ENCODE measurements around the gene PILRA. TPM values are rescaled to one million over a fixed set of nuclear protein-coding genes. Genes with fewer than 3 reads are reported as not detected.
"Not testable (repeated sequence)": the region's sequence is repeated elsewhere in the genome, so short reads cannot be mapped to it uniquely, and the experiment has no call there.

The PILRA gene
- polyA plus RNA-seq, 1 donor (not counting 4 experiments of a cell fraction or from before 2014, with no cell fraction given), result 0.33 TPM

GRCh38 chr7:100446040-100446439 is 72.8 kb downstream of the PILRA start:
- Histone ChIP-seq H3K4me3 (ENCODE audit: control insufficient read depth in 2 of 3, extremely low read depth in 1 of 3, insufficient read depth in 2 of 3, low read depth in 1 of 3, low read length in 3 of 3) (no peak overlapping the region), H4K20me1 (ENCODE audit: control insufficient read depth, extremely low read depth, insufficient read depth, low read length) (no peaks in the 10 kb centered on the region), H3K9ac (ENCODE audit: control insufficient read depth, extremely low read depth, insufficient read depth, low read length) (no peak overlapping the region), H3K4me1 (ENCODE audit: control insufficient read depth, extremely low read depth, insufficient read depth, low read length) (peaks cover 6% of the 10 kb centered on the region), H3K9me1 (ENCODE audit: control insufficient read depth, extremely low read depth, insufficient read depth, low read length) (no peaks in the 10 kb centered on the region), H3K4me2 (ENCODE audit: control insufficient read depth, extremely low read depth, insufficient read depth, low read depth, low read length) (no peak overlapping the region), H3K79me2 (ENCODE audit: control insufficient read depth, insufficient read depth, low read length) (no peaks in the 10 kb centered on the region), H3K9me3 (ENCODE audit: control insufficient read depth, low read depth, low read length) (no peaks in the 10 kb centered on the region), H3K36me3 (ENCODE audit: control insufficient read depth in 2 of 2, extremely low read depth in 1 of 2, insufficient read depth in 2 of 2, low read length in 2 of 2) (no peaks in the 10 kb centered on the region), H3K27ac (ENCODE audit: control insufficient read depth, insufficient read depth, low read length) (no peak overlapping the region), H3K27me3 (ENCODE audit: control insufficient read depth, extremely low read depth, insufficient read depth, low read length) (no peaks in the 10 kb centered on the region), H2AFZ (ENCODE audit: control insufficient read depth, low read length) (no peak overlapping the region)
- no peak for TF ChIP-seq CTCF (optimal IDR thresholded peaks at IDR 0.05 in 1 of 3, IDR thresholded peaks at IDR 0.05 in 1 of 3, conservative IDR thresholded peaks at IDR 0.05 in 1 of 3; ENCODE audit: extremely low read depth in 1 of 3, insufficient read depth in 2 of 3, low read length in 3 of 3)
- FAIRE-seq, result no peak
- dilution Hi-C loops (cut with MboI; ENCODE audit: extremely low pct_ligation_motif_present, low sequenced_read_pairs), result no loop called here
- no peak for DNase-seq (ENCODE audit: low read depth, low spot score)

GRCh38 chr7:100447363-100447762 is 74.1 kb downstream of the PILRA start:
- H3K9ac ChIP-seq (ENCODE audit: control insufficient read depth, extremely low read depth, insufficient read depth, low read length); H3K36me3 ChIP-seq (ENCODE audit: control insufficient read depth in 2 of 2, extremely low read depth in 1 of 2, insufficient read depth in 2 of 2, low read length in 2 of 2); H3K4me1 ChIP-seq (ENCODE audit: control insufficient read depth, extremely low read depth, insufficient read depth, low read length); H4K20me1 ChIP-seq (ENCODE audit: control insufficient read depth, extremely low read depth, insufficient read depth, low read length); DNase-seq (ENCODE audit: low read depth, low spot score); H3K9me3 ChIP-seq (ENCODE audit: control insufficient read depth, low read depth, low read length); H2AFZ ChIP-seq (ENCODE audit: control insufficient read depth, low read length); H3K79me2 ChIP-seq (ENCODE audit: control insufficient read depth, insufficient read depth, low read length); H3K4me2 ChIP-seq (ENCODE audit: control insufficient read depth, extremely low read depth, insufficient read depth, low read depth, low read length); H3K27me3 ChIP-seq (ENCODE audit: control insufficient read depth, extremely low read depth, insufficient read depth, low read length); H3K4me3 ChIP-seq (ENCODE audit: control insufficient read depth in 2 of 3, extremely low read depth in 1 of 3, insufficient read depth in 2 of 3, low read depth in 1 of 3, low read length in 3 of 3); H3K9me1 ChIP-seq (ENCODE audit: control insufficient read depth, extremely low read depth, insufficient read depth, low read length); FAIRE-seq; dilution Hi-C loops (cut with MboI; ENCODE audit: extremely low pct_ligation_motif_present, low sequenced_read_pairs); H3K27ac ChIP-seq (ENCODE audit: control insufficient read depth, insufficient read depth, low read length): not testable (repeated sequence)

GRCh38 chr7:100449190-100449795 is 76.0 kb downstream of the PILRA start:
- Histone ChIP-seq H3K4me2 (ENCODE audit: control insufficient read depth, extremely low read depth, insufficient read depth, low read depth, low read length) (no peak overlapping the region), H3K9me3 (ENCODE audit: control insufficient read depth, low read depth, low read length) (no peaks in the 10 kb centered on the region), H2AFZ (ENCODE audit: control insufficient read depth, low read length) (no peak overlapping the region), H3K9ac (ENCODE audit: control insufficient read depth, extremely low read depth, insufficient read depth, low read length) (no peak overlapping the region), H4K20me1 (ENCODE audit: control insufficient read depth, extremely low read depth, insufficient read depth, low read length) (no peaks in the 10 kb centered on the region), H3K79me2 (ENCODE audit: control insufficient read depth, insufficient read depth, low read length) (no peaks in the 10 kb centered on the region), H3K9me1 (ENCODE audit: control insufficient read depth, extremely low read depth, insufficient read depth, low read length) (no peaks in the 10 kb centered on the region), H3K36me3 (ENCODE audit: control insufficient read depth in 2 of 2, extremely low read depth in 1 of 2, insufficient read depth in 2 of 2, low read length in 2 of 2) (no peaks in the 10 kb centered on the region), H3K4me3 (ENCODE audit: control insufficient read depth in 2 of 3, extremely low read depth in 1 of 3, insufficient read depth in 2 of 3, low read depth in 1 of 3, low read length in 3 of 3) (no peak overlapping the region), H3K4me1 (ENCODE audit: control insufficient read depth, extremely low read depth, insufficient read depth, low read length) (peaks cover 6% of the 10 kb centered on the region), H3K27ac (ENCODE audit: control insufficient read depth, insufficient read depth, low read length) (no peak overlapping the region), H3K27me3 (ENCODE audit: control insufficient read depth, extremely low read depth, insufficient read depth, low read length) (no peaks in the 10 kb centered on the region)
- no peak for TF ChIP-seq CTCF (optimal IDR thresholded peaks at IDR 0.05 in 1 of 3, IDR thresholded peaks at IDR 0.05 in 1 of 3, conservative IDR thresholded peaks at IDR 0.05 in 1 of 3; ENCODE audit: extremely low read depth in 1 of 3, insufficient read depth in 2 of 3, low read length in 3 of 3)
- TF ChIP-seq EZH2 (IDR thresholded peaks at IDR 0.05; ENCODE audit: low read length), result no peak
- DNase-seq (ENCODE audit: low read depth, low spot score), result no peak
- dilution Hi-C loops (cut with MboI; ENCODE audit: extremely low pct_ligation_motif_present, low sequenced_read_pairs), result no loop called here
- FAIRE-seq, result no peak

Measured in keratinocyte (primary cell).